Chondrocyte (in vitro differentiated cells): ENCODE data around the gene CCDC175. TPM values are rescaled to one million over a fixed set of nuclear protein-coding genes. Genes with fewer than 3 reads are reported as not detected.

Experiments used
- DNase-seq: peaks from one replicate; pipeline ENCODE4 v3.0.0; 2021; ENCODE audit warnings: mixed read lengths, low spot score
- H3K27ac Mint-ChIP-seq: one replicate; pipeline ENCODE4 v1.8.0; 2021; ENCODE audit warnings: mild to moderate bottlenecking, moderate library complexity, mixed read lengths; ENCODE audit not compliant: unreplicated experiment
- H3K27me3 Mint-ChIP-seq: 2 replicates; pipeline ENCODE4 v1.8.0; 2021; ENCODE audit warnings: low read depth, mixed read lengths
- H3K36me3 Mint-ChIP-seq: 2 replicates; pipeline ENCODE4 v1.8.0; 2021; ENCODE audit warnings: low read depth, mixed read lengths
- H3K4me1 Mint-ChIP-seq: 2 replicates; pipeline ENCODE4 v1.8.0; 2021; ENCODE audit warnings: low read depth, mild to moderate bottlenecking, mixed read lengths
- H3K4me3 Mint-ChIP-seq: one replicate; pipeline ENCODE4 v1.8.0; 2021; ENCODE audit warnings: mild to moderate bottlenecking, moderate library complexity, mixed read lengths; ENCODE audit not compliant: unreplicated experiment
- H3K9me3 Mint-ChIP-seq: 2 replicates; pipeline ENCODE4 v1.8.0; 2021; ENCODE audit warnings: low read depth, mixed read lengths
- total RNA-seq: library from RNA; stranded (reverse); gene quantifications from 3 replicates; pipeline ENCODE4 v1.2.1, GENCODE V29; 2021
- TF ChIP-seq, protein P1 (sequence below): fragments of 200-600 bp; sonication (generic); IDR thresholded peaks from 2 replicates; pipeline ENCODE4 v1.5.0; 2021; ENCODE audit warnings: antibody characterized with exemption, mild to moderate bottlenecking, moderate library complexity

The CCDC175 gene
- total RNA-seq, 1 donor from 2014 or later = not detected

GRCh38 chr14:59510966-59511365 lies 65.6 kb downstream of the CCDC175 start:
- DNase-seq = no peak
- no peak overlapping the region for H3K27ac Mint-ChIP-seq
- peaks cover 3% of the 10 kb centered on the region for H3K36me3 Mint-ChIP-seq
- TF ChIP-seq, protein P1, sequence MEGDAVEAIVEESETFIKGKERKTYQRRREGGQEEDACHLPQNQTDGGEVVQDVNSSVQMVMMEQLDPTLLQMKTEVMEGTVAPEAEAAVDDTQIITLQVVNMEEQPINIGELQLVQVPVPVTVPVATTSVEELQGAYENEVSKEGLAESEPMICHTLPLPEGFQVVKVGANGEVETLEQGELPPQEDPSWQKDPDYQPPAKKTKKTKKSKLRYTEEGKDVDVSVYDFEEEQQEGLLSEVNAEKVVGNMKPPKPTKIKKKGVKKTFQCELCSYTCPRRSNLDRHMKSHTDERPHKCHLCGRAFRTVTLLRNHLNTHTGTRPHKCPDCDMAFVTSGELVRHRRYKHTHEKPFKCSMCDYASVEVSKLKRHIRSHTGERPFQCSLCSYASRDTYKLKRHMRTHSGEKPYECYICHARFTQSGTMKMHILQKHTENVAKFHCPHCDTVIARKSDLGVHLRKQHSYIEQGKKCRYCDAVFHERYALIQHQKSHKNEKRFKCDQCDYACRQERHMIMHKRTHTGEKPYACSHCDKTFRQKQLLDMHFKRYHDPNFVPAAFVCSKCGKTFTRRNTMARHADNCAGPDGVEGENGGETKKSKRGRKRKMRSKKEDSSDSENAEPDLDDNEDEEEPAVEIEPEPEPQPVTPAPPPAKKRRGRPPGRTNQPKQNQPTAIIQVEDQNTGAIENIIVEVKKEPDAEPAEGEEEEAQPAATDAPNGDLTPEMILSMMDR = no peak
- H3K4me1 Mint-ChIP-seq = peaks cover 3% of the 10 kb centered on the region
- H3K9me3 Mint-ChIP-seq = peaks cover 15% of the 10 kb centered on the region
- no peak overlapping the region for H3K4me3 Mint-ChIP-seq
- peaks cover 14% of the 10 kb centered on the region for H3K27me3 Mint-ChIP-seq

DNA sequence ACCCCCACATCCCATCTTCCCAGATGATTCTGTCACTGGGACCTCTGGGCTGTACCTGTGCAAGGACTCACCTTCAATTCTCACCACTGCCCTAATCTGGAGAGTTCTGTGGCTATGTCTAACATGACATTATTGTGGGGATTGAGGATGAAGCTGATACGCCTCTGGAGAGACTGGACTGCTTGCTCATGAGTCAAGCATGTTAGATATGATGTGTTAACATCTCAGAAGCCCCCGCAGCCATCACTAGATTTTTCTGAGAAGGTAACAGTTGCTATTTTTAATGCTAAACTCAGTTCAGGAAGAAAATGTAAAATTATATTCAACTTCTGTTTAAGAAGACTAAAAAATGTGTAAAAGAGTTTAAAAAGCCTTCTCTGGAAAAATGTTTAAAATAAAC lies 66.6 kb downstream of the CCDC175 start:
- Mint-ChIP-seq H3K27me3 (peaks cover 10% of the 10 kb centered on the region), H3K36me3 (peaks cover 4% of the 10 kb centered on the region), H3K9me3 (peaks cover 10% of the 10 kb centered on the region), H3K4me3 (no peak overlapping the region), H3K27ac (no peak overlapping the region), H3K4me1 (peaks cover 3% of the 10 kb centered on the region)
- no peak for DNase-seq
- TF ChIP-seq, protein P1 = no peak

- Mint-ChIP-seq H3K27ac (no peak overlapping the region), H3K9me3 (peaks cover 4% of the 10 kb centered on the region), H3K27me3 (peaks cover 7% of the 10 kb centered on the region), H3K4me3 (no peak overlapping the region), H3K4me1 (peaks cover 3% of the 10 kb centered on the region), H3K36me3 (peaks cover 4% of the 10 kb centered on the region)
- TF ChIP-seq, protein P1 = no peak
- DNase-seq = no peak
Observed at GRCh38 chr14:59509101-59509500, 67.5 kb downstream of the CCDC175 start.

DNA sequence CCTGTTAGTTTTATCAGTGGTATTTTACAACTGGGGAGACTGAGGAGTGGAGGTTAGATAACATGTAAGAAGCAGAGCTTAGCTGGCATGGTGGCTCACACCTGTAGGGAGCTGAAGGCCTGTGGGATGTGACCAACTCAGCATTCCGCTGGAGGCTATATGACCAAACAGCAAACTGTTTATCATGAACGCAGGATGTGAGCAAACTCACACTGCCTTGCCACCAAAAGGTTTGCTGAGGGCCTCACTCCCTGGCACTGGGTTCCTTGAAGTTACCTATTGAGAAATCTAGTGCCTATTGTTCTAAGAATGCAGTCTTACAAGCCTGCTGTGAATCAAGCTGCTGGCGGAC lies 68.9 kb downstream of the CCDC175 start:
- Mint-ChIP-seq H3K4me1 (peaks cover 3% of the 10 kb centered on the region), H3K9me3 (no peaks in the 10 kb centered on the region), H3K36me3 (peaks cover 9% of the 10 kb centered on the region), H3K27ac (no peak overlapping the region), H3K27me3 (peaks cover 3% of the 10 kb centered on the region), H3K4me3 (no peak overlapping the region)
- DNase-seq = no peak
- TF ChIP-seq, protein P1 = no peak

DNA sequence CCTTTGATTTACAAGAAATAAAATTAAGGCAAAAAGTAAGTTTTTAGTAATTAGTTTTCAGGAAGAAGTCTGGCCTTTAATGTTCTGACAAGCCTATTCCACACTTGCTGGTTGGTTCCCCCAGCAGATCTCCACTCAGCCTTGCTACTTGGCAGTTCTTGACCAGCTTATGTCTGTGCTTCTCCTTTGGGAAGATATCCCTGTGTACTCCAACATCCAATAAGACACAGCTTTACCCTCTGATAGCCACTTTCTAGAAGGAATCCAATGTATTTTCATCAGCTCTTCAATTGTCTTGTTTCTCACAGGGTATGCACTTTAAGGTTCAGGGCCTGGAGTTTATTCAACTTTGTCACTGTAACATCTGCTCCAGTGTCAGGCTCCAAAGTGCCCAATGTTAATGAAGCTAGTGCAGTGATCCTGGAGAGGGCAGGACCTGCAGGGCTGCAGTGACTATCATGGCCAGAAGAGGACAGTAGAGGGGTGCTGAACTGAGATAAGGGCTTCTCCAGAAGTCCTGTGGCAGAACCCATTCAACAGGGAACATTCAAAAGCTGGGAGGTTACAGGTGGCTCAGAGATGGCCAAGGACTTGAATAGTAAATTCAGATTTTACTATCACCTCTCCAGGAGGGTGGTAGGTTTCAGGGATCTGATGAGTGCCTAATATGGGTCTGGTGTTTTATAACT lies 69.4 kb downstream of the CCDC175 start:
- Mint-ChIP-seq H3K27me3 (peaks cover 3% of the 10 kb centered on the region), H3K27ac (no peak overlapping the region), H3K36me3 (peaks cover 9% of the 10 kb centered on the region), H3K4me1 (peaks cover 3% of the 10 kb centered on the region), H3K9me3 (no peaks in the 10 kb centered on the region), H3K4me3 (no peak overlapping the region)
- DNase-seq = no peak
- TF ChIP-seq, protein P1 = peak; percentile 78
